Keratinocyte (primary cell): ENCODE results near the gene COMMD4.
"Not testable (repeated sequence)": the region's sequence is repeated elsewhere in the genome, so short reads cannot be mapped to it uniquely, and the experiment has no call there.

Experiments used
- CTCF ChIP-seq, 3 experiments: IDR thresholded peaks in 1 of 3; conservative IDR thresholded peaks in 1 of 3; optimal IDR thresholded peaks in 1 of 3; 2 replicates in 2 of 3; 3 replicates in 1 of 3; pipeline versions ENCODE3 to v1.5.1; 2011; ENCODE audit warnings: low read length in 3 of 3, mild to moderate bottlenecking in 3 of 3, moderate library complexity in 2 of 3, control low read depth in 1 of 3, inconsistent platforms in 1 of 3; ENCODE audit not compliant: insufficient read depth in 2 of 3; ENCODE audit errors: extremely low read depth in 1 of 3
- EZH2 ChIP-seq: IDR thresholded peaks from one replicate; pipeline ENCODE4 v1.6.1; 2012; ENCODE audit warnings: inconsistent platforms, mild to moderate bottlenecking, low read length, moderate library complexity

DNA sequence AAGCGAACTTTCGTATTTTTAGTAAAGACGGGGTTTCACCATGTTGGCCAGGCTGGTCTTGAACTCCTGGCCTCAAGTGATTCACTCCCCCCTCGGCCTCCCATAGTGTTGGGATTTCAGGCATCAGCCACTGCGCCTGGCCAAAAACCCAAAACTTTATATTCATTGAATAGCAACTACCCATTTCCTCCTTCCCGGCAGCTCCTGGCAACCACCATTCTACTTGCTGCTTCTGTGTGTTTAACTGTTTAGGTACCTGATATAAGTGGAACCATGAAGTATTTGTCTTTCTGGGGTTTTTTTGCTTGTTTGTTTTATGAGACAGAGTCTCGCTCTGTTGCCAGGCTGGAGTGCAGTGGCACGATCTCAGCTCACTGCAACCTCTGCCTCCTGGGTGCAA is 8.1 kb downstream of the COMMD4 start:
- TF ChIP-seq CTCF (optimal IDR thresholded peaks at IDR 0.05 in 1 of 3, IDR thresholded peaks at IDR 0.05 in 1 of 3, conservative IDR thresholded peaks at IDR 0.05 in 1 of 3; ENCODE audit: extremely low read depth in 1 of 3, insufficient read depth in 2 of 3, low read length in 3 of 3); EZH2: not testable (repeated sequence)
